ENCODE results near the gene BCL6B.

BCL6B gene

GRCh38 chr17:7010523-7010922 lies 12.3 kb upstream of the BCL6B start:
- DNase-seq (ENCODE audit: low read depth) = no peak

- no peak for DNase-seq (ENCODE audit: low read depth)
These were observed 11.4 kb upstream of the BCL6B start for GRCh38 chr17:7011415-7011814.

- no peak for DNase-seq (ENCODE audit: low read depth)
These were observed 11.0 kb upstream of the BCL6B start for GRCh38 chr17:7011942-7012254.

- DNase-seq (ENCODE audit: low read depth) = peak; percentile 89
These were observed 8.4 kb upstream of the BCL6B start for GRCh38 chr17:7014261-7014994.

DNA sequence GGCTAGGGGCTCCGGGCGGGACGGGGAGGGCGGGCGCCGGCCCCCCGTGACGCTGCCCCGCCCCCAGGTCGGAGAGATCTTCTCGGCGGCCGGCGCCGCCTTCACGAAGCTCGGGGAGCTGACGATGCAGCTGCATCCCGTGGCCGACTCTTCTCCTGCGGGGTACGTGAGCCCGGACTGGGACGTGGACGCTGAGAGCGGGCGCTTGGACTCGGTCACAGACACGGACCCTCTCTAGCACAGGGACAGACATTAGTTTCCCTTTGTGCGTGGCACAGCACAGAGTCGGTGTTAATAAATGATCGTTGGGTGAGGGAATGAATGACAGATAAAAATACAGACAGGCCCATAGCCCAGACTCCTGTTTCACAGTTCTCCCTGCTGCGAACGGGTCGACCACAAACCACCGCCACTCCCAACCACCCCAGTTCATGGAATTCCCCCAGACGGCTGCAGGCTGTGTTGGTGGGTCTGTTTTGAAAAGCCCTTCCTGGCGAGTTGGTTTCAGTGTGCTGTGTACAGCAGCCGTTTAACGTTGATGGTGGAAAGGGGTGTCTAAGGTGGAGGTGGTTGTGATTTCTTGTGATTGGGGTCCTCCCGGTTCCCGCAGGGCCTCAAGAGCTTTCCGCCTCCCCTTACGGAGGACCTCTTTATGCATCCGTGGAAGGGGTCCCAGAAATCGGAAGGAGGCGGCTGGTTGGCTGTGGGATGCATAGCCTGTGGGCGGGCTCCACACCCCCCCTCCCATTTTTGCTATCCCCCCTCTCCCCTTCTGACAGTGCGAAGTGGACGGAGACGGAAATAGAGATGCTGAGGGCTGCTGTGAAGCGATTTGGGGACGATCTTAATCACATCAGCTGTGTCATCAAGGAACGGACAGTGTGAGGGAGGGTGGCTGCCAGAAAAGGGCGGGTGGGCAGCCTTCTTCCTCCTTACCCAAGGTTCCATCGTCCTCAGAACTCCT lies 7.6 kb upstream of the BCL6B start:
- peak; percentile 54 for DNase-seq (ENCODE audit: low read depth)

GRCh38 chr17:7016418-7016817 lies 6.4 kb upstream of the BCL6B start:
- DNase-seq (ENCODE audit: low read depth) = no peak

DNA sequence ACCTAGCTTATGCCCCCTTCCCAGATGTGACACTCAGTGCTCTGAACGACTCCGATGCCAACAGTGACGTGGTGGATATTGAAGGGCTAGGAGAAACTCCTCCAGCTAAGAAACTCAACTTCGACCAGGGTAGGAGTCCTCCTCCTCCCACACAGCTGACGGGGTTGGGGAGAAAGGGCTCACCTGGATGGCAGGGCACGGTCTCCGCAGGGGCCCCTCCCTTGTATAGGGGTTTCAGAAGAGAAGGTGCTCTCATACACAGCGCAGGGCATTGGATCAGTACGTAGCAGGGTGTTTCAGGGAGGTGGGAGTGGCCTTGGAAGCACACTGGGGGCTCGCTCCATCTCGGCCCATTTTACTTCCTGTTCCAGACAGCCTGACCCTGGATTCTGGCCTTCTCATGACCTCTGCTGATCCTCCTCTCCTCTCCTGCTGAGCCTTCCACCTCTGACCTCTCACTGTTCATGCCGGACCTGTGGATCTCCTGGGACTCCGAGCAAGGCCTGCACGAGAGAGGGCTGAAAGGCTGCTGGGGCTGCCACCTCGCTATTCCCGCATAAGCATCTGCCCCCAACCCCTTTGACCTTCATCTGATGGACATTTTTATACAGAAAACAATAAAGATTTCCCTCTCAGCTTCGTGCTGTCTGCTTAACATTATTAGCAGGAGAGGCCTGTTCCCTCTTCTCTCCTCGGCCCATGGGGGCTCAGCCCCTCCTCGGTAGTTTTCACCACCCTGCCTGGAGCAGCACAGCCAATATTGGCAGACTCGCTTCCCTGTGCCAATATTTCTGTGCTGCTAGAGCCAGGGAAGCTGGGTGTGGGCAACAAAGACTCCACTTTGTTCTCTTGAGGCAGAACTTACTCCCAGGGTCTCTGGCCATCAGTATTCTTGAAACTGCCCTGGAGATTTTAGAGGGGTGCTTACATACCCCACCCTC lies 5.7 kb upstream of the BCL6B start:
- no peak for DNase-seq (ENCODE audit: low read depth)

- no peak for DNase-seq (ENCODE audit: low read depth)
These were observed 5.0 kb upstream of the BCL6B start for GRCh38 chr17:7017827-7018200.

DNA sequence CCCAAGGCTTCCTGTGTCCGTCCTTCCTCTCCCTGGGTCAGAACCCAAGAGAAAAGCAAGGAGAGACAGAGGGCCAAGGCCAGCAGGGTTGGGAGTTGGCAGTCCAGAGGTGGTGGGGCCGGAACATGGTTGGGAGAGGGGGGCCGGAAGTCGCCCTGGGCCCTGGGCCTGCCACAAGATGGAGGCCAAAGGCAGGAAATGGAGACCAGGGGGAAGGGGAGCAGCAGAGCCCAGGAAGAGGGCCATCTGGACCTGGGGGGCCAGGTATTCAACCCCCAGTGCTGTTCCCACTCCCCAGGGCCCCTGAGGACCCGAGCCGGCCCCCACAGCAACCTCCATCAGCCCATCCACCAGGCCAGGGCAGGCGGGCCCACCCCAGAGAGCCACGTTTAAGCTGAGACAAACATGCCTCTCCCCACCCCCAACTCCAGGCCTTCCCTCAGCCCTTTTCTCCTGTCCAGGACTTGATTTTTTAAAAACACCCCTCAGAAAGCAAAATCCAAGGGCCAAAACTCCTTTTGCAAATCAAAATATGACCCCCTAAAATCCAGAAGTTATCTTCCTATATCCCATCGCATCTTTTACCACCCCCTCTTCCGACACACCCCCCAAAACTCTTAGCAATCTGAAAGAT lies 4.4 kb upstream of the BCL6B start:
- DNase-seq (ENCODE audit: low read depth) = no peak

GRCh38 chr17:7019367-7019766 lies 3.5 kb upstream of the BCL6B start:
- DNase-seq (ENCODE audit: low read depth) = no peak

- DNase-seq (ENCODE audit: low read depth) = no peak
These were observed 2.9 kb upstream of the BCL6B start for GRCh38 chr17:7019839-7020519.

DNA sequence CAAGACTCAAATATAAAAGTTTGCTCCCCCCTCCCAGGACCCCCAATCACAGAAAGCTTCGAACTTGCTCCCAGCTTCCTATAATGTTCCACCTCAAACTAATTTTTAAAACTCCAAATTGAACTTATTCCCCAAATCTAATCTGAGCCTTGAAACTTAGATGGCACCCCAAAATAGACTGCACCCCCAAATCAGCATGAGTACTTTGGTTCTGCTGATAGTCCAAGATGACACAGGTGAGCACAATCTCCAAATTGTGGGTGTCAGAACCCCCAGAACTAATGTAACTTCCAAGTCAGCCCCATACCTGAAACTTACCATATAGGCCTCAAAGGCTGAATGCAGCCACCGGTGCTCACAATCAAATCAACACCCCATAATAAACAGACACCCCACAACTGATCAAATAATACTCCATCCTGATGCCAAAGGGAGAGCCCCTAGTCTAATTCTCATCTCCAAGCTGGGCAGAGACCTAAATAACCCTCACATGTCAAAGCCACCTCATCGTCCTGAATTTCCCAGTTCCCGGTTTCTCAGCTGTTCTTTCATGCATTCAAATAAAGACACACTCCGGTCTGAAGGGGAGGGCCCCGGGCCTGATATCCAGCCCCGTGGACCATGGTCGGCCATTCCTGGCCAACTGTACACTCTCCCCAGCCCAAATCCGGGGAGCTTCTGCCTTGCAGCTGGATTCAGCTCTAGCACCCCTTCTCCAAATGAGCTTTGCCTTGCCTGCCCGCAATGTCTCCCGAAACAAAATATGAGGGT lies 1.8 kb upstream of the BCL6B start:
- no peak for DNase-seq (ENCODE audit: low read depth)

DNA sequence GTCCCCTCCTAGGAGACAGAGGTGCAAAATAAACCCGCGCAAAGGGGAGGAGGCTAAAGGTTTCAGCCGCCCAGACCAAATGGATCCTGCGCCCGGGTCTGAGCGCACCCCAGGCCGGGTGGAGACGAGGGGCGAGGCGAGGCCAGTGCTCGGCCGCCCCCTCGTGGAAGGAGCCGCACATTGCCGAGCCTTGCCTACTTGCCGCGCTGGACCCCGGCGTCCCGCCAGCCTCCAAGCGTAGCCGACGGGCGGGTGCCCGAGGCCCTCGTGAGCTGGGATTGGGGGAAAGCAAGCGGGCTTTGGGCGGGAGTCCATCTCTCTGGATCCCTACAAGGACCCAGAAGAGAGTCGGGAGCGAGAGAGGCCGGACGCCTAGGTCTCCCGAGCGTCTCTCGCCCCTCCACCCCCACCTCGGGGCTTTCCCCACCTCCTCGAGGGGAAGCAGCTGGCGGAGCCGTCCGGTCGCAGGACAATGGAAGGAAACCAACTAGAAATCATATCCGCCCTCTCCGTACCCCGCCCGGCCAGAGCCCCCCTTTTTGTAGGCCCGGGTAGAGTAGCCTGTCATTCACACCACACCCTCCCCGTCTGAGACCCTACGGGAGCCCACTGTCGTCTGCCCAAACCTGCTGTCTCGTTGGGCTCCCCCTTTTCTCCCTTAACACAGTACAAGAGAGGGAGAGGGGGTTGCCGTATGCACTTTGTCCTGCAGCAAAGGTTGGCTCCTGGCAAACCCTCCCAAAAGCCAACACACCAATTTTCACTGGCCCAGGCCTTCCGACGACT lies 664 bp upstream of the BCL6B start:
- DNase-seq (ENCODE audit: low read depth) = peak; percentile 64

GRCh38 chr17:7023576-7024401 lies 939 bp downstream of the BCL6B start:
- peak; percentile 93 for DNase-seq (ENCODE audit: low read depth)

GRCh38 chr17:7024402-7024785 lies 1.5 kb downstream of the BCL6B start:
- no peak for DNase-seq (ENCODE audit: low read depth)

- no peak for DNase-seq (ENCODE audit: low read depth)
These were observed 2.4 kb downstream of the BCL6B start for GRCh38 chr17:7025245-7025644.

GRCh38 chr17:7026471-7027115 lies 3.7 kb downstream of the BCL6B start:
- no peak for DNase-seq (ENCODE audit: low read depth)

- no peak for DNase-seq (ENCODE audit: low read depth)
These were observed 4.5 kb downstream of the BCL6B start for GRCh38 chr17:7027335-7027734.
